Measurements from ENCODE around the gene VPS37C. TPM values are rescaled to one million over a fixed set of nuclear protein-coding genes. Genes with fewer than 3 reads are reported as not detected.
"Not testable (repeated sequence)": the region's sequence is repeated elsewhere in the genome, so short reads cannot be mapped to it uniquely, and the experiment has no call there.

The VPS37C gene
- total RNA-seq, 1 donor, result 13.5 TPM

- H3K4me3 ChIP-seq (ENCODE audit: low read depth, low read length), result no peak overlapping the region
- TF ChIP-seq CTCF (IDR thresholded peaks at IDR 0.05; ENCODE audit: insufficient read depth, low read length), result no peak
- DNase-seq (ENCODE audit: low read depth), result no peak
Measured at GRCh38 chr11:61098778-61099177, 62.4 kb downstream of the VPS37C start.

- not testable (repeated sequence) for DNase-seq (ENCODE audit: low read depth); H3K4me3 ChIP-seq (ENCODE audit: low read depth, low read length)
Measured at GRCh38 chr11:61098261-61098660, 63.0 kb downstream of the VPS37C start.

- H3K4me3 ChIP-seq (ENCODE audit: low read depth, low read length), result no peak overlapping the region
- TF ChIP-seq CTCF (IDR thresholded peaks at IDR 0.05; ENCODE audit: insufficient read depth, low read length), result no peak
- no peak for DNase-seq (ENCODE audit: low read depth)
Measured at GRCh38 chr11:61095021-61095420, 66.2 kb downstream of the VPS37C start.

GRCh38 chr11:61094167-61094566, 67.1 kb downstream of the VPS37C start:
- H3K4me3 ChIP-seq (ENCODE audit: low read depth, low read length), result not testable (repeated sequence)

DNA sequence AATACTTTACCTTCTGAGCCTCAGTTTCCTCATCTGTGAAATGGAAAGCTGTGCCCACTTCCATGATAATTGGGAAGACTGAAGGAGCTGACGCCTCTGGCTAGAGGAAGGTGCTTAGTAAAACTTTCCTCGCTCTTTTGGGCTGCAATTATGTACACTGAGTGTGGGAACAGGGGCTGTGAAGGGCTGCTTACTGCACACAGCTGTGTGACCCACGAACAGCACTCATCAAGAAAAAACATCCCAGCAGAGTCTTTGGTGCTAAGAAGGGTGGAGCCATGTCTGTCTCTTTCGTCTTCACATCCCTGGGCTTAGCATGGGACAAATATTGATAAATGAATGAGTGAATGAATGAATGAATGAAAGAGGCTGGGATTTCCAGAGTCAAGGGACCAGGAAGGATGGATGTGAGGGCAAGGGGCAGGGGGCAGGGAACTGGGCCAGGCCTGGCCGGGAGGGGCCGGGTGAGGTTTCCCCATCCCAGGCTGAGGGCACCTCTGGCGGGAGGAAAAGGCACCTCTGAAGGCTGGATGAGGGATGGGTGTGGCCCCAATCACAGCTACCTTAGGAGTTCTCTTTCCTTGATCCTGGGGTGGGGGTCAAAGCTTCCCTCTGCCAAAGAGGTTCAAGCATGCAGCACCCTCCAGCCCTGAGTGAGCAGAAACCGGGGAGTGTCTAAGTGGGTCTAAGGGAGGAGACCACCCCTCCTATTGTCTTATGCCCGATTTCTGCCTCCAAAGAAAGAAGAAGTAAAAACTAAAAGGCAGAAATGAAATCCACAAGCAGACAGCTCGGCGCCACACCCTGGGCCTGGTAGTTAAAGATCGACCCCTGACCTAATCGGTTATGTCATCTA, 68.1 kb downstream of the VPS37C start:
- DNase-seq (ENCODE audit: low read depth), result no peak
- H3K4me3 ChIP-seq (ENCODE audit: low read depth, low read length), result no peak overlapping the region
- no peak for TF ChIP-seq CTCF (IDR thresholded peaks at IDR 0.05; ENCODE audit: insufficient read depth, low read length)

More at GRCh38 chr11:61094167-61094566, 67.1 kb downstream of the VPS37C start:
- DNase-seq (ENCODE audit: low read depth), result not testable (repeated sequence)

- no peak for TF ChIP-seq CTCF (IDR thresholded peaks at IDR 0.05; ENCODE audit: insufficient read depth, low read length)
- no peak for DNase-seq (ENCODE audit: low read depth)
- no peak overlapping the region for H3K4me3 ChIP-seq (ENCODE audit: low read depth, low read length)
Measured at GRCh38 chr11:61092280-61092766, 68.9 kb downstream of the VPS37C start.

DNA sequence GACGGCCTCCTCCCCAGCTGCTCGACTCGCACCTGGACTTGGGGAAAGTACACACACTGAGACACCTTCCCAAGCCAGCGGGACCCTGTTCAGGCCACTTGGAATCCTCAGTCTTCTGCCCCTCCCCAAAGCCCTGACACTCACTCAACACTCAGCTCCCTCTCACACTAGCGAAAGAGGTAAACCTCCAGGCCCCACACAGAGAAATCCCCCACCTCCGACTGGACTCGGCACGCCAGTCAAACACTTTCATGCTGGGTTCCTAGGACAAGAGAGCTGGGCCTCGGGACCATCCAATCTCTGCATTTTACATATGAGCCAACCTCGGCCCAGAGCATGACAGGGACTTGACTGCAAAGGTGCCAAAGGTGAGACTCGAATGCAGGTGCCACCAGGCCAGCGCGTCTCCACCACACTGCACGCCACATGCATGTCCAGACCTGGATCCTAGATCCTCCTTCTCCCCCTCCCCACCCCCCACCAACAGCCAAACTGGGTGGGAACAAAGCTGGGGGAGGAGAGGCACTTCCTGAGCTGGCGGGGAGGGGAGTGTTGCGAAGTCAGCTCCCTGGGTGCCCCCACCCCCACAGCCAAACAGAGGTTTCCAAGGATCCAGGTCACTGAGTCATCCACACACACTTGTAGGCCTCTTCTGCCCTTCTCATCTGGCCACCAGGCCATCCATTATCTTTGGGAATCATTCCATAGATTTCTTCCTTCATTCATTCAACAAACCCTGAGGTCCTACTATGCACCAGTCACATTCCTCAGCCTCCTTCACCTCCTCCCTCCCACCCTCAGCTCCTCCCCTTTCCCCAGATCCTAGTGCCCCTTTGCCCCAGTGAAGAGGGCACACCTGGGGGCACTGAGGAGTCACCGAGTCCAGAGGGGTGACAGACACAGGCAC, 69.6 kb downstream of the VPS37C start:
- no peak for TF ChIP-seq CTCF (IDR thresholded peaks at IDR 0.05; ENCODE audit: insufficient read depth, low read length)
- no peak overlapping the region for H3K4me3 ChIP-seq (ENCODE audit: low read depth, low read length)
- peak; percentile 3 for DNase-seq (ENCODE audit: low read depth)

Measured in fibroblast of the aortic adventitia (primary cell).